GM12864 (cell line): Measurements from ENCODE around the gene PANK4.

Experiments used
- DNase-seq: peaks from one replicate; pipeline ENCODE4 v3.0.0-alpha.2; 2011; ENCODE audit warnings: low read depth
- H3K4me3 ChIP-seq: 2 replicates; pipeline ENCODE4 v1.5.1; 2011; ENCODE audit warnings: mild to moderate bottlenecking, low read depth, low read length, control low read depth
- CTCF ChIP-seq: IDR thresholded peaks from 2 replicates; pipeline ENCODE4 v1.5.1; 2011; ENCODE audit warnings: low read depth, mild to moderate bottlenecking, moderate library complexity, low read length, control low read depth, inconsistent platforms; ENCODE audit errors: missing control alignments

PANK4 gene

DNA sequence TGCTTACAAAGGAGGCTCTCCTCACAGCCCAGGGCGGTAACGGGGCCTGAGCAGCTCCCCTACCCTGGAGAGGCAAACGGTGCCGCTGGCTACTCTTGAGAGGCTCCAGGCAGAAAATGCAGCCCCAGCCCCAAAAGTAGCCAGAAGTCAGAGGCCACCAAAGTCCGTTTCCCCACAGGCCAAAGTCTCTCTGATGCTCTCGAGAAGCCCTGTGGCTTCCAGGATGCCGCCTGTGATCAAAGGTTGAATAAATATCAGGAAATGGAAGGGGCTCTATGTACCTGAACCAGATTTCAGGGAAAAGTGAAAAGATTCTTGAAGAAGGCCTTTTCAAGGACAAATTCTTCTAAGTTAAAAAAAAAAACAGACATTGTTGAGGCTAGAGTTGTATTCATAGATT, 4.2 kb downstream of the PANK4 start:
- no peak for DNase-seq
- H3K4me3 ChIP-seq = no peak overlapping the region
- no peak for TF ChIP-seq CTCF

DNA sequence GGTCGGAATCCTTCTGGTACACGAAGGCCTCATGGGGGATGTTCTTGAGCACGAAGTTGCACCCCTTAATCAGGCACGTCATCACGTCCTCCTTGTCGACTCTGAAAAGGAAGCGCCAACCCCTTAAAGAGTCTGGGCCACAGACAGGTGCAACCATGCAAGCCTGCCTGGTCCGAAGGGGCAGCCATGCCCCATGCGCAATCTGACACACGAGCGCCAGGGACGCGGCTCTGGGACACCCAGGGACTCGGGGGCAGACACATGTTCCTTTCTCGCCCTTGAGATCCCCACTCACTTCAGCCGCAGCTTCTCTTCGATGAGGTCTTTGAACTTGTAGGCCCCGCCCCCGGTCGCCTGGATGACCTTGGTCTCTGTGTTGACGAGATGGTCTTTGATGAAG, 5.6 kb downstream of the PANK4 start:
- DNase-seq = no peak
- TF ChIP-seq CTCF = no peak
- H3K4me3 ChIP-seq = no peak overlapping the region

GRCh38 chr1:2520206-2520605, 6.2 kb downstream of the PANK4 start:
- TF ChIP-seq CTCF = no peak
- DNase-seq = no peak
- no peak overlapping the region for H3K4me3 ChIP-seq

GRCh38 chr1:2519729-2520128, 6.7 kb downstream of the PANK4 start:
- no peak for TF ChIP-seq CTCF
- H3K4me3 ChIP-seq = no peak overlapping the region

GRCh38 chr1:2519029-2519685, 7.2 kb downstream of the PANK4 start:
- no peak overlapping the region for H3K4me3 ChIP-seq
- TF ChIP-seq CTCF = no peak
- no peak for DNase-seq

More at GRCh38 chr1:2519729-2520128, 6.7 kb downstream of the PANK4 start:
- no peak for DNase-seq

DNA sequence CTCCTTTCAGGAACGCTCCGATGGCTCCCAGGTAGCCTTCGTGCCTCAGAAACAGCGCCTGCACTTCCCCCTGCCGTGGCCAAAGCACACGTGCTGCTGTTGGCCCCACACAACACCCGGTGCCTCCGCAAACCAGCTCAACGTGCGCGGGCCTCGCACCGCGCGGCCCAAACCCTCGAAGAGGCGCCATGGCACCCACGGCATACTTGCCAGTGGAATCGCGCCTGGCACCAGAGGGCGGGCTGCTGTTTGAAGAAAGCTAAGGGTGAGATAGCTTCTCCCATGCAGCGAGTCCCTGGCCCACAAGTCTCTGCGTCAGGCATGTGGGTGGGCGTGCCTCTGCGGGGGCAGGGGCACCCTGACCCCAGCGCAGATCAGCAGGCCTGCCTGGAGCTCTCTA, 7.9 kb downstream of the PANK4 start:
- no peak for DNase-seq
- TF ChIP-seq CTCF = no peak
- H3K4me3 ChIP-seq = no peak overlapping the region

DNA sequence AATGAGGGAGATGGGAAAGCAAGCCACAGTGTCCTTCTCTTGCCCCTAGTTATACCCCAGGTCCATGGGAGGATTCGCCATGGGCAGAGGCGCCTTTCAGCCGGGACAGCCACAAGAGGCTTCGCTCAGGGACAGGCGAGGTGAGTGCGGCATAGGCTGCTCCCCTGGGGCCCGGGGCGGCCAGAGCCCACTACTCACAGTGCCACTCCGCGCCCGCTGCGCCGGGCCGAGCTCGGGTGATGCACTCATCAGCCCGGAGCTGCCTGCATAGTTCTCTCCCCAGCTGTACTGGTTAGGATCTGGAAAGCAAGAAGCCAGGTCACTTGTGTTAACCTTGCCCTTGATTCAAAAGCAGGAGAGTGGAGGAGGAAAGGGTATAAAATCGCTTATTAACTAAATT, 8.4 kb downstream of the PANK4 start:
- no peak overlapping the region for H3K4me3 ChIP-seq
- TF ChIP-seq CTCF = no peak
- DNase-seq = no peak
